Endothelial cell (in vitro differentiated cells): ENCODE results near the gene CRTC3. TPM values are rescaled to one million over a fixed set of nuclear protein-coding genes. Genes with fewer than 3 reads are reported as not detected.

Experiments used
- DNase-seq: peaks from one replicate; pipeline ENCODE4 v3.0.0; 2021; ENCODE audit warnings: low spot score
- H3K27ac Mint-ChIP-seq: one replicate; pipeline ENCODE4 v1.8.0; 2021; ENCODE audit warnings: mixed read lengths, inconsistent platforms; ENCODE audit not compliant: unreplicated experiment
- H3K27me3 Mint-ChIP-seq: one replicate; pipeline ENCODE4 v1.8.0; 2021; ENCODE audit warnings: mild to moderate bottlenecking, moderate library complexity, mixed read lengths, inconsistent platforms; ENCODE audit not compliant: unreplicated experiment
- H3K36me3 Mint-ChIP-seq: one replicate; pipeline ENCODE4 v1.8.0; 2021; ENCODE audit warnings: mild to moderate bottlenecking, low read depth, mixed read lengths, inconsistent platforms; ENCODE audit not compliant: unreplicated experiment
- H3K4me1 Mint-ChIP-seq: one replicate; pipeline ENCODE4 v1.8.0; 2021; ENCODE audit warnings: mild to moderate bottlenecking, mixed read lengths, inconsistent platforms; ENCODE audit not compliant: unreplicated experiment
- H3K4me3 Mint-ChIP-seq: one replicate; pipeline ENCODE4 v1.8.0; 2021; ENCODE audit warnings: mild to moderate bottlenecking, mixed read lengths, inconsistent platforms; ENCODE audit not compliant: unreplicated experiment
- H3K9me3 Mint-ChIP-seq: one replicate; pipeline ENCODE4 v1.8.0; 2021; ENCODE audit warnings: mixed read lengths, inconsistent platforms; ENCODE audit not compliant: unreplicated experiment
- CTCF ChIP-seq: fragments of 200-600 bp; sonication (generic); IDR thresholded peaks from one replicate; pipeline ENCODE4 v1.5.0; 2021; ENCODE audit warnings: antibody characterized with exemption; ENCODE audit not compliant: unreplicated experiment
- total RNA-seq: library from RNA; stranded (reverse); fragmentation: NEBNext Ultra II Directional; extraction: Animal tissue kit (Norgen Biotek cat#: 25700); gene quantifications from one replicate; pipeline ENCODE4 v1.2.1, GENCODE V29; 2021; ENCODE audit not compliant: unreplicated experiment

CRTC3 gene
- total RNA-seq, 1 donor from 2014 or later: 27.1 TPM

- H3K27me3 Mint-ChIP-seq: peaks cover 2% of the 10 kb centered on the region
- no peak for DNase-seq
- TF ChIP-seq CTCF: no peak
- peaks cover 3% of the 10 kb centered on the region for H3K4me1 Mint-ChIP-seq
- H3K9me3 Mint-ChIP-seq: no peaks in the 10 kb centered on the region
- no peak overlapping the region for H3K27ac Mint-ChIP-seq
- H3K36me3 Mint-ChIP-seq: no peaks in the 10 kb centered on the region
- H3K4me3 Mint-ChIP-seq: no peak overlapping the region
Observed at GRCh38 chr15:90607361-90607760, 77.6 kb downstream of the CRTC3 start.

- H3K4me3 Mint-ChIP-seq: no peak overlapping the region
- no peak for TF ChIP-seq CTCF
- H3K36me3 Mint-ChIP-seq: no peaks in the 10 kb centered on the region
- peaks cover 2% of the 10 kb centered on the region for H3K27me3 Mint-ChIP-seq
- DNase-seq: no peak
- no peaks in the 10 kb centered on the region for H3K9me3 Mint-ChIP-seq
- H3K4me1 Mint-ChIP-seq: peaks cover 3% of the 10 kb centered on the region
- H3K27ac Mint-ChIP-seq: no peak overlapping the region
Observed at GRCh38 chr15:90609242-90610180, 79.8 kb downstream of the CRTC3 start.

DNA sequence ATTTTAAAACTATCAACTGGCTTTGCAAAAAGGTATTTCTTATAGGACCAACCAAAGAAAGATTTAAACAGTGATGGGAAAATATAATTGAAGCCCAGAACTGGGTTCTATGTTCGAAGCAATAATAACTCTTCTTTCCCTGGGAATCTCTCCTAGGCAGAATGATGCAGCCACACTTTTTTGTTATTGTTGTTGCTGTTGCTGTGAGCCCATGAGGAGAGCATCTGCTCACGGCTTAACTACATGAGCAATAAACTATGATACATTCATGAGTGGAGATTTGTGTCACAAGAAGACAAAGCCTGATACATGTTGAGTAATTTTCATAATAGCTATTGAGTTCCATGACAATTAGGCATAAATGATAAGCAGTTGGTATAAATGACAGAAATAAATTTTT is 80.5 kb downstream of the CRTC3 start:
- H3K4me3 Mint-ChIP-seq: no peak overlapping the region
- no peak overlapping the region for H3K27ac Mint-ChIP-seq
- peaks cover 2% of the 10 kb centered on the region for H3K27me3 Mint-ChIP-seq
- TF ChIP-seq CTCF: no peak
- no peaks in the 10 kb centered on the region for H3K9me3 Mint-ChIP-seq
- no peak for DNase-seq
- no peaks in the 10 kb centered on the region for H3K36me3 Mint-ChIP-seq
- peaks cover 3% of the 10 kb centered on the region for H3K4me1 Mint-ChIP-seq

- peaks cover 2% of the 10 kb centered on the region for H3K27me3 Mint-ChIP-seq
- no peaks in the 10 kb centered on the region for H3K9me3 Mint-ChIP-seq
- H3K4me3 Mint-ChIP-seq: no peak overlapping the region
- peaks cover 3% of the 10 kb centered on the region for H3K4me1 Mint-ChIP-seq
- no peak for DNase-seq
- TF ChIP-seq CTCF: no peak
- H3K36me3 Mint-ChIP-seq: no peaks in the 10 kb centered on the region
- H3K27ac Mint-ChIP-seq: no peak overlapping the region
Observed at GRCh38 chr15:90611157-90611556, 81.4 kb downstream of the CRTC3 start.

GRCh38 chr15:90617171-90617570 is 87.4 kb downstream of the CRTC3 start:
- TF ChIP-seq CTCF: no peak
- Mint-ChIP-seq H3K27me3 (no peaks in the 10 kb centered on the region), H3K27ac (no peak overlapping the region), H3K4me1 (peaks cover 15% of the 10 kb centered on the region), H3K4me3 (peak overlapping the region; percentile 33), H3K9me3 (no peaks in the 10 kb centered on the region), H3K36me3 (peaks cover 7% of the 10 kb centered on the region)
- DNase-seq: no peak
